CMK (cell line): ENCODE results near the gene DNAH17.

Experiments
- DNase-seq: peaks from one replicate; pipeline ENCODE4 v3.0.0-alpha.2; 2010; ENCODE audit warnings: low read depth

The DNAH17 gene

GRCh38 chr17:78449983-78450595 is 127.1 kb downstream of the DNAH17 start:
- no peak for DNase-seq

- DNase-seq = no peak
Observed at GRCh38 chr17:78448356-78448993, 128.7 kb downstream of the DNAH17 start.

- DNase-seq = no peak
Observed at GRCh38 chr17:78446833-78447232, 130.4 kb downstream of the DNAH17 start.

DNA sequence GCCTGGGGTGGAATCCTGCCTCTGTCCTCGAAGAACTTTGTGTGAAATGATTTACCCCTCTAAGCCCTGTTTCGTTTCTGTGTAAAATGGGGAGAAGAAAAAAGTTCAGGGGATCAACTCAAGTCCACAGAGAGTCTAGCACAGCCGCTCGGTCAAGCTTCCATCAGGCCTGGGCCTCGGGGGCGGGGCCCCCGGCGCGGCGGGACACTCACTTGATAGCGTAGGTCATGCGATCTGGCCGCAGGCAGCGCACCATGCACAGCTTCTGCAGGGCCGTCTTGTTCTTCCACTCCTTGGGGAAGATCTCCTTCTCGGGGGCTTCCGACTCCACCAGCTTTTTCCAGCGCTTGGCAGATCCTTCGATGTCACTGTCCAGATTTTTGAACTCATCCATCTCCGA is 132.8 kb downstream of the DNAH17 start:
- no peak for DNase-seq

DNA sequence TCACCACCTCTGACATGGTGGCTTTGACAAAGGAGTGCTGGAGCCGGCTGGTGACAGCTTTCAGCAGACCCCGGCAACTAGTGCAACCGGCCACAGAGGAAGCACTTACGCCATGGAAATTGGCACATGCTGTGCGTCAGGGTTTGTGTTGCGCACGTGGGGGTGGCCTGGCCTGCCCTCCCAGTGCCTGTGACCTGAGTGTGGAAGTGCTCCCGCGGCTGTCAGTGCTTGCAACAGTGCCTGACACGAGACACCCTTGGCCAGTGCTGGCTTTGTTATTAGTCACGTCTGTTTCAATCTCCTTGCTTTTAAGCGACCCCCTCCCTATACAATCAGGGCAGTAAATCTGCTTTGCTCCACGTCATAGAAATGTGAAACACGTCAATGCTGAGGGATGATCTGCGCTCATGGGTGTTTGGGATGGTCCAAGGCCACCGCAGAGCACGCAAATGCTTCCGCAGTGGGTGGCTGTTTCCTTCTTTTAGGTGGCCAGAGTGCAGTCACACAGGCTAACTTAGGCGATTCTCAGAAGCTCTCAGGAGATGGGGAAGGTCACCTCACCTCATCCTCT is 134.5 kb downstream of the DNAH17 start:
- DNase-seq = no peak

- no peak for DNase-seq
Observed at GRCh38 chr17:78441271-78441971, 135.8 kb downstream of the DNAH17 start.

DNA sequence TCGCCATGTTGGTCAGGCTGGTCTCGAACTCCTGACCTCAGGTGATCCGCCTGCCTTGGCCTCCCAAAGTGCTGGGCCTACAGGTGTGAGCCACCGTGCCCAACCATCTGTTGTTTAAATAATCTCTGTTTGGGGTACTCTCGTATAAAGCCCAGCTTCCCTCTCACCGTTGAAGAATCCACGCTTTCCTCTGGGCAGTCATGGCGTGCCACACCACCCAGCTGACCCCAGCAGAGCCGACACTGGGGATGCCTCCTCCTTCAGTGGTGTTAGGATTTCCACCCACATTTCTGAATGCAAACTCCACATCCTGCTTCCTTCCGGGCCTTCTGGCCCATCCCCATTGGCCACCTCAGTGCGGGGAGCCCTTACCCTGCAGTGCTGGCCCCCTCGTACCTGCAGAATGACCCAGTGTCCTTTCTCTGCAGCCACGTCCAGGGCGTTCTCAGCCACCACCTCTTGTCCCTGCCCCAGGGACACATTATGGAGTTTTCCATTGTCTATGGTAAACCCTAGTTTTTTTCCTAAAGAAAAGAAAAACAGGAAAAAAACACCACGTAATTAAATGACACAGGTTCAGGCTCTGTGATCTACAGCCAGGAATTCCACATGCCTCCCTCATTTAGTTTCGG is 138.4 kb downstream of the DNAH17 start:
- no peak for DNase-seq

GRCh38 chr17:78438271-78438691 is 138.9 kb downstream of the DNAH17 start:
- no peak for DNase-seq

- no peak for DNase-seq
Observed at GRCh38 chr17:78437508-78438169, 139.6 kb downstream of the DNAH17 start.

DNA sequence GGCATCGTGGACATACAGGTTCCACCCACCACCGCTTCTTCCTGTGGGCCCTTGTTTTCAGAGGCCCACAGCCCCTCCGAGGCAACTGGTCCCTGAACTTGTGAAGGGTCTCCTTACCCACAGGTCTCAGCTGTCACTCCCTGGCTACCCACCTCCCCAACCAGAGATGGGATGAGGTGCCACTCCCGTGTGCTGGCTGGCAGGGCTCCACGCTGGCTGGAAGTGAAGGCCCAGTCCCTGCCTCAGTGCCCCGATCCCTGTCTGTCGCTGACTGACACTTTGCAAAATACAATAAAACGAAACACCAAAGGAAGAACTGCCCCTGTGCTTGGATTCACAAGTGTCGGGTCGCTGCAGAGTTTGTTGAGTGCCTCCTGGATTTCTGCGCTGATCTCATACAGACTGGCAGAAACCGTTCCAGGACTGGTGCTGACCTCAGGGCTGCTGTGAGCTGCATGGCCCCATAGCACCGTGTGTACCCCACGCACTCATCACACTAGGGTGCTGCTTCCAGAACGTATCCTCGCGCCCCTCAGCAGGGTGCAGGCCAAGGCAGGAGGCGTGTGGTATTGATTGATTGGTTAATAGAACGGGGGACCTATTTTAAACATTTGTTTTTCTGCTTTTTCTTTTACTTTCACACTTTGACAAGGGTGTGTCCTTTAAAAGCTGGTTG is 141.7 kb downstream of the DNAH17 start:
- DNase-seq = no peak

DNA sequence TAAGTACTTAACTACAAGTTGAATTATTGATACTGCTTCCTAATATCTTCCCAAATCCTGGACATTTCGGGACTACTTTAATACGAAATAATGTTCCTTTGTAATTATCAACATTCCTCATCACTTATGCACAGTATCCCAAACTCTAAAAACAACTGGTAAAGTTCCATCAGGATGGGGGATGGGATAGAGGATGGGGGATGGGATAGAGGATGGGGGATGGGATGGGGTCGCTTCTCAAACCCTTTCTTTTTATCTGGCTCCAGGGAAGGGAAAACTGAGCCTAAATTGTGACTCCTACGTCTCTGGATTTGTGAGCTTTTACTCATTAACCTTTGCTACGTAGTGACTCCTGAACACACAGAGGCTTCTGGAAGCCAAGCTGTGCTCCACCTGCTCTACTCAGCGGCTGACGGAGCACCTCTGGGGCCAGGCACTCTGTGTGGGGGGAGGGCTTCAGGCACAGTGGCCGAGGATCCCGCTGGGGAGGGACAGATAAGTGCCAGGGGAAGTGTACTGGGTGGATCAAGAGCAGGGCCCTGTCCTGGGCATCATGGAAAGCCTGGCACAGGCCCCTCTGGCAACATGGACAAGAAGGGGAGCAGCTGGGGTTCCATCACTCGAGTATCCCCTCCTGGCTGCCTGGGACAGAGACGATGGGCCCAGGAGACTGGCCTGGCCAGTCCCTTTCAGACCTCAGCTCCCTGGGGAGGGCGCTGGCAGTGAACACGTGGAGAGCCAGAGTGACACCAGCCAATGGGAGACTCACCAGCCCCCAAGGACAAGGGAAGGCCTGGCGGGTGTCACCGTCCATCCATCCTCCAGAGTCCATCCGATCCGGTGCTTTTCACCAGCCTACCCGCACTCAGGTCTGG is 142.5 kb downstream of the DNAH17 start:
- DNase-seq = no peak

DNA sequence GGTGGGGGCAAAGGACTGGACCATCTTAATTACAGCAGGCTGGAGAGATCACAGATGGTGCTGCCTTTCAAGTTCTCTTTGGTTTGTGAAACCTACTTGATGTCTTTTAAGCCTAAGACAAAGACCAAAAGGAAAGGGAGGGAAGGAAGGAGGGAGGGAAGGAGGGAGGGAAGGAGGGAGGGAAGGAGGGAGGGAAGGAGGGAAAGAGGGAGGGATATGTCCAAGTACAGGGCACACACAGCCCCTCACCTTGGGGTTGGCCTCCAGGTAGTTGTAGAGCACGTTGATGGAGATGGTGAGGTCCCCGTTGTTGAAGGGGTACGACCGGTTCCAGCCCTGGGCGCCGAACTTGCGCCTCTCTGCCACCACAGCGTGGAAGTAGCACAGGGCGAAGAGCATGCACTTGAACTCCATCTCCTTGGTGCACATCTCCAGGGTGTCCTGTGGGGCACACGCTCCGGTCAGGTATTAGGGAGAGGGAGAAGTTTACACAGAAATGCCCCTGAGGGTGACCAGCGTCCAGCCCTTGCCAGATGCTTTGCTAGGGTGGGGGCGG is 143.3 kb downstream of the DNAH17 start:
- DNase-seq = no peak

GRCh38 chr17:78433013-78433727 is 144.0 kb downstream of the DNAH17 start:
- no peak for DNase-seq

DNA sequence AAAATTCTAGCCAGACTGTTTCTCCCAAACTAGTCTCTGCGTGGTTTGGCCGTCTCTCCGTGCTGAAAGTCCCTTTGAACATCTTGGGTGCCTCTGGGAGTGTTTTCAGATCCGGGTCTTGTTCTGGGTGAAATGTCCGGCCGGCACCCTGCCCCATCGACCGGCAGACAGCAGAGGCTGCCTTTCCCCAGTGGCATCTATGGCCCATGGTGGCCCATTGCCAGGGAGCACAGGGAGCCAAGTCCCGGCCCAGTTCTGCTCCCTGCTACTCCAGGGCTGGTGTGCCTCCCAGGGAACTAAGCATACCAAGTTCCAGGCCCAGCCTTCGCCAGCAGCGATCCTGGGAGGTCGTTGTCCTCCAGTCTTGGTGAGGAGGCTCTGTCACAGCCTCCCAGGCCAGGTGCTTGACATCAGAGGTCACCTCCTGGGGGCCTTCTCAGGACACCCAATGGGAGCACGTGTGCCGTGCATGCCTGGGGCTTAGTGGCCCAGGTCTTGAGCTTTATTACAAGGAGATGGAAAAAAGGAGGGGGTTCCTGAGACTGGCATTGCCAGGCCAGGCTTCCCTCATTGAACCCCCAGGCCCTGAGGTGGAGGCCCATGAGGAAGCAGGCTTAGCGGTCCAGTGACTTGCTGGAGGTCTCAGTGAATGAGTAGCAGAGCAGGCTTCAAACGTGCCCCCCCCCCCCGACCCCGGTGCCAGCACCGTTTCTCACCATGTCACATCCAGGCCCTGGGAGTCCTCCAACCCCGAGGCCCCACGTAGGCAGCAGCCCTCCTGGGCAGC is 144.8 kb downstream of the DNAH17 start:
- DNase-seq = no peak

- no peak for DNase-seq
Observed at GRCh38 chr17:78431692-78431958, 145.6 kb downstream of the DNAH17 start.

DNA sequence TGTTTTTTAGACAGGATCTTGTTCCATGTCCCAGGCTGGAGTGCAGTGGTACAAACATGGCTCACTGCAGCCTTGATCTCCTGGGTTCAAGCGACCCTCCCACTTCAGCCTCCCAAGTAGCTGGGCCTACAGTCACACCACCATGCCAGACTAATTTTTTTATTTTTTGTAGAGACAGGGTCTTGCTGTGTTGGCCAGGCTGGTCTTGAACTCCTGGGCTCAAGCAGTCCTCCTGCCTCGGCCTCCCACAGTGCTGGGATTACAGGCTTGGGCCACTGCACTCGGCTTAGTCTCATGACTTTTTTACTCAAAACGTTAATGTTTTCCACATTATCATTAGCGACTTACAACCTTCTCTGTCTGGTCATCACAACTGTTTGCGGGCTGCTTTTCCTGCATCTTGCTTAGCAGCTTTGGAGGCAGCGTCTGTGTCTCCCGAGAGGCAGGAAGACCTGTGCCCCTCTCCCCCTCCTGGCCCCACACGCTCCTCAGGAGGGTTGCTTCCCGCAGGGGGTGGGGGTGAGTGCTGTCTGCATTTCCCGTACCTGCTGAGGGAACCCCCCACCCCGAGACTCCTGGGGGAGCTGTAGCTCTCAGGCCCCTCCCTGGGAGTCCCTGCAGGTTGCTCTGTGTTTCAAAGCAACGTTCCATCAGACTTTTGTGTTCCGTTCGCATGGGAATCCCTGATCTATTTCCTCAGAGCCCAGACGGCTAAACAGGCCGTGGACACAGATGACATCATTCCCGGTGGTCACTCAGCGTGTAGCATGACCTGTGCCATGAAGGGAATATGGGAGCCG is 146.1 kb downstream of the DNAH17 start:
- no peak for DNase-seq

DNA sequence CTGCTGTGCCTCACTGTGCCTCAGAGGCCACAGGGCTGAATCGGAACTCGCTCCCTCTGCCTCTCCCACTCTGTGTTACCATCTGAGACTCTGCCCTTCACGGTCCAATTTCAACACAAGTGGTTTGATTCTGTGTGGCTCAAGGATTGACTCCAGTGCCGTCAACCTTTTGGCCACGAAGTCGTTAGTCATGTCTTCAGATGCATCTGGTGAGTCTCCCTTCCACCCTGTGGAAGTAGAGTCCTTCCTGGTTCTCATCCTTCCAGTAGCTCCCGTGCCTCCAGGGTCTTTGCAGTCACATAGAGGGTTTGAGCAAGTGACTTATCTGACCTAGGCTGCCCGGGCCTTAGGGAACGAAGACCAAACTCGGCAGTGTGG is 147.6 kb downstream of the DNAH17 start:
- DNase-seq = no peak
